ENCODE results near the gene UBA1.

Gene UBA1

GRCh38 chrX:47169726-47170515 is 23.7 kb upstream of the UBA1 start:
- no peak for DNase-seq (ENCODE audit: low read depth in 2 of 2)

GRCh38 chrX:47170861-47171692 is 22.6 kb upstream of the UBA1 start:
- DNase-seq (ENCODE audit: low read depth in 2 of 2) = no peak

DNA sequence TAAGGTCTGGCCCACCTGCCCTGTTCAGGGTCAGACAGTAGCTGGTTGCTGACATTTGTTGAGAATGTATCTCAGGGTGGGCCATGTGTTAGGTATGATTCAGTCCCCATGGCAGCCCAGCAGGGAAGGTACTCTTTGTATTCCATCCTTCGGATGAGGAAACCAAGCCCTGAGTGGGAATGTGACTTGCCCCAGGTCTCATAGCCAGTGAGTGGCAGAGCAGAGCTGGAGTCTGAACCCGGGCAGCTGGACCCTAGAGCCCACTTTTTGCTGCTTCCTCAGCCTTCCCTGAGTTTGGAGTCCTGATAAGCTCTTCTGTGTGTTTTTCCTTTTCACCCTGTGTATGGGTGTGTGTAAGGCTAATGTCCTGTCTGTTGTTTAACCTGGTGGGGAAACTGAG is 21.6 kb upstream of the UBA1 start:
- no peak for DNase-seq (ENCODE audit: low read depth in 2 of 2)

- DNase-seq (ENCODE audit: low read depth in 2 of 2) = no peak
These were observed 21.1 kb upstream of the UBA1 start for GRCh38 chrX:47172549-47172948.

GRCh38 chrX:47172971-47173792 is 20.4 kb upstream of the UBA1 start:
- no peak for DNase-seq (ENCODE audit: low read depth in 2 of 2)

DNA sequence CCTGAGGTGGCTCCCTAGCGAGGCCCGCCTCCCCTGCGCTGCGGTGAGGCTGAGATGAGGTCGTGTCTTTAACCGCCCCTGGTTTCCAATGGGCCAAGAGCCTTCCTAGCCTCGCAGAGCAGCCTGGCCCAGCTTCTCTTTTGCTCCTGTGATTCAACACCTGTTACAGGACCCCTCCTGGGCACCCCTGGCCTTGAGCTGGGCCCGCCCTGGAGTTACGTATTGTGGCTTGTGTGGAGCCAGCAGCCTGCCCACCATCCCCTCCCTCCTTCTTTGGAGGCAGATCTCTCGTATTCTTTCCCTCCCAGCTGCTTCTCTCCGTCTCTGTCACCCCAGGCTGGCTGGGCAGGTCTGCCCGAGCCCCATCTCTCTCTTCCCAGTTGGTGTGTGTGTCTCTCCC is 19.3 kb upstream of the UBA1 start:
- no peak for DNase-seq (ENCODE audit: low read depth in 2 of 2)

DNA sequence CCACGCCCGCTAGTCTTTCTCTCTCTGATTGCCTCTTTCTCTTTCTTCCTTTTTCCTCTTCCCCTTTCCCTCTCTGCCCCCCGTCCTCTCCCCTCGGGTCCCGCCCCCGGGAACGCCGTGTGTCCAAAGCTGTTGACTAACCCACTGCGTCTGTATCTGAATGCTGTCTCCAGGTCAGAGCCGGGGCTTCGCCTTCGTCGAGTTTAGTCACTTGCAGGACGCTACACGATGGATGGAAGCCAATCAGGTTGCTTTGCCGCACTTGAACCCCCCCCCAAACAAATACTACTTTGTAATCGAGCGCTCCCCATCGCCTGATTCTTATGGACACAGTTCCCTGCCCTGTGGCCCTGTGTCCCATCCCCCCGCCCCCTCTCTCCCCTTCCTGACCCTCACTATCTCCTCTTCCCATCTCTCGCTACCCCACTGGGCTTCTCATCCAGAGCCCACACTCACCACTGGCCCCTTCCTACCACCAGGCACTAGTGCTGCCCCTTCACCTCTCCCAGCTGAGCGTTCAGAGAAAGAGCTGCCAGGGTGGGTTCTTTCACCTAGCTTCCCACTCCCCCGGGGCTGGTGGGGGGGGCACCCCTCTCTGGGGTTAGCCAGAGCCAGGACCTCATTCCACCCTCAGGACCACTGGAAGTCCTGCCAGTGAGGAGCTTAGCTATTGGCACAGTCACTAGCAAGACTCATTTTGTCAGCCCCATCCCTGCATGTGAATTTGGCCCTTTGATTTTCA is 18.6 kb upstream of the UBA1 start:
- no peak for DNase-seq (ENCODE audit: low read depth in 2 of 2)

DNA sequence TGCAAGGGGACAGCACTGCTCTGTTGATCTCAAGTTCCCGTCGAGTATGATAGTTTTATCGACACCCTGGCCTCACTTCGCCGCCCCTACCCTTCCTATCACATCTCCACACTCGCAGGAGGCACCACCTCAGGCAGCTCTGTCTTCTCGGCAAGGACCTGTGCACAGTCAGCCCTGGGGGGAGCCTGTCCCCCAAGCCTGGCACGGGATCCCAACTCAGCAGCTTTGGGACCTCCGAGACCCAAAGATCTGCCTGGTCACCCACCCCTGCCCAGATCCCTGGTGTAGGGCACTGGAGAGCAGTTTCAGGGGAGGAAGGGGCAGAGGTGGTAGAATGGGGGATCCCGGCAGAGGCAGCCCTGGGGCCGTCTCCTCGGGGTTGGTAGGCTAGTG is 18.0 kb upstream of the UBA1 start:
- no peak for DNase-seq (ENCODE audit: low read depth in 2 of 2)

DNA sequence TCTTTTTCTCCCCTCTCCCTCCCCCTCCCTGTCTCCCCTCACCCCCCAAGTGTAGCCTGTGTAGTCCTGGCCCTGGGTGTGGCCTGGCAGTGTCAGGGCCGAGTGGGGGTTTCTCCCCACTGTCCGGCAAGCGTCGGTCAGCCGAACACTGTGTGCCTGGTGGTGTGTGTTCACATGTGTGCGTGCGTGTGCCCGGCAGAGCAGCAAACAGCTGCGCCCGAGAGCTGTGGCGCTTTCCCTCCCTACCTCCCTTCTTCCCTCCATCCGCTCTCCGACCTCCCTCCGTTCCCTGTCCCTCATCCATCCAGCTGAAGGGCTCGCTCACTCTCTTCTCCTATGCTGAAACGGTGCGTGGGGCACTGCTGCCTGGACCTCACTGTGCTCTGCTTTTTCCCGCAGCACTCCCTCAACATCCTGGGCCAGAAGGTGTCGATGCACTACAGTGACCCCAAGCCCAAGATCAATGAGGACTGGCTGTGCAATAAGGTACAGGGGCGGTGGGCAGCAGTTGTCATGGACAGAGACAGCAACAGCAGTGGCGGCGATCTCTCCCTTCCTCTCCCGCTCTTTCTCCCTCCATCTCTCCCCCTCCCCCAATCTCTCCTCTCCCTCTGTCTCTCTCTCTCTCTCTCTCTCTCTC is 17.4 kb upstream of the UBA1 start:
- DNase-seq (ENCODE audit: low read depth in 2 of 2) = no peak

DNA sequence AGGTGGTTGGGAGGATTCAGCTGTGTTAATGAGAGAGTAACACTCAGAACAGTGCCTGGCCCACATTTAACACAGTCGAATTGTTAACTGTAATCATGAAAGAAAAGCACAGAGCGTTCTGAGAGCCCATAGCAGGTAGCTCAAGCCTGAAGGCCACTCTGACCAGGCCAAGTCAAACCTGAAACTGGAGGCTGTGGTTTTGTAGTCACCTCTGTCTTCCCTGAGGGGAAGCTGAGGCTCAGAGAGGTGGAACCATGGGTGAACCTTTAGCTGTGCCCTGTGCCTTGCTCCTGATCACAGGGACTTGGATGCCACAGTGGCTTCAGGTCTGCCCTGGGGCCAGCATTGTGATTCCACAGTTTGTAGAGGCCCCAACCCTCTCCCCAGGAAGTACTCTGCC is 16.6 kb upstream of the UBA1 start:
- DNase-seq (ENCODE audit: low read depth in 2 of 2) = no peak

DNA sequence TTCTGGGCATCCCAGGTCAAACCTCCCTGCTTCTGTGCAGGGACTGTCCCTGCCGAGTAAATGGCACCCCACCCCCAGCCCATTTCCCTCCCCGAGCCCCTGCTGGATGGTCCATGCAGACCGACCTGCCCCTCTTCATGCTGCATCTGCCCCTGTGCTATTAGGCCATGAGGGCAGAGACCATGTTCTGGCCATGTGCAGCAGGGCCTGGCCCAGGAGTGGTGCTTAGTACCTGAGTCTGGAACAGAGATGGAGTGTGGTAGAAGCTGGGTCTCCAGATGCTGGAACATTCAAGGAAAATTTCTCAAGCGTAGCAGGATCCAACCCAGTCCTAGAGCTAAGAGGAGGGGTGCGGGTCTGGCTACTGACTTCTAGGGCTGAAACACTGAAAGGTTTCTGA is 15.3 kb upstream of the UBA1 start:
- no peak for DNase-seq (ENCODE audit: low read depth in 2 of 2)

DNA sequence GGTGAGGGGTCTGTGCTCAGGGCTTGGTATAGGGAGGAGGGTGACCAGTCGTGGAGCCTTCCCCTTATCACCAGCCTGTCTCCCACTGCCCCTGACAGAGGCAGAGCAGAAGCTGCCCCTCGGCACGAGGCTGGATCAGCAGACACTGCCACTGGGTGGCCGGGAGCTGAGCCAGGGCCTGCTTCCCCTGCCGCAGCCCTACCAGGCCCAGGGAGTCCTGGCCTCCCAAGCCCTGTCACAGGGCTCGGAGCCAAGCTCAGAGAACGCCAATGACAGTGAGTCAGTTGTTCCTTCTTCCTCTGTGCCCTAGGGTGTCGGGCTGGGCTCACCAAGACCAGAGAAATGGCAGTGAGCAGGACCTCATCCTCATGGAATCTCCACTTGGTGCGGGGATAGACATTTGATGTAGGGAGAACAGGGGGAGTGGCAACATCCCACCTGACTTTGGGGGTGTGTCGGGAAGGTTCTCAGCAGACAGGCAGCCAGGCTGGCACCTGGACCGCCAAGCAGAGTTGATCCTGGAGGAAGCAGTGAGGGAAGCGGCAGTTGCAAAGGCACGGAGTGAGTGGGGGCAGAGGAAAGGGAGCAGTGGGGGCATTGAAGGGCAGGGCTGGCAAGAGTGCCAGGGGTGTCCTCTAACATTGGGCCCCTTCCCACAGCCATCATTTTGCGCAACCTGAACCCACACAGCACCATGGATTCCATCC is 14.3 kb upstream of the UBA1 start:
- no peak for DNase-seq (ENCODE audit: low read depth in 2 of 2)

- no peak for DNase-seq (ENCODE audit: low read depth in 2 of 2)
These were observed 13.7 kb upstream of the UBA1 start for GRCh38 chrX:47179928-47180255.

- no peak for DNase-seq (ENCODE audit: low read depth in 2 of 2)
These were observed 13.3 kb upstream of the UBA1 start for GRCh38 chrX:47180346-47180745.

DNA sequence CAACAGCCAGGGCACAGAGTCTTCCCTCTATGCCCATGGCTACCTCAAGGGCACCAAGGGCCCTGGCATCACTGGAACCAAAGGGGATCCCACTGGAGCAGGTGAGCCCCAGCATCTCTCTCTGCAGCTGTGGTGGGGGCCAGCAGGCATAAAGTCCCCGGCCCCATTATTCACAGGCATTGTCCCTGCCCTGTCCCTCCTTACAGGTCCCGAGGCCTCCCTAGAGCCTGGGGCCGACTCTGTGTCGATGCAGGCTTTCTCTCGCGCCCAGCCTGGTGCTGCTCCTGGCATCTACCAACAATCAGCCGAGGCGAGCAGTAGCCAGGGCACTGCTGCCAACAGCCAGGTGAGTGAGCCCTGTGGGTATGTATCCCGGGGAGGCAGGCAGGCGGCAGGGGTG is 12.3 kb upstream of the UBA1 start:
- DNase-seq (ENCODE audit: low read depth in 2 of 2) = no peak

GRCh38 chrX:47182106-47182700 is 11.4 kb upstream of the UBA1 start:
- no peak for DNase-seq (ENCODE audit: low read depth in 2 of 2)

GRCh38 chrX:47184486-47184885 is 9.1 kb upstream of the UBA1 start:
- no peak for DNase-seq (ENCODE audit: low read depth in 2 of 2)

DNA sequence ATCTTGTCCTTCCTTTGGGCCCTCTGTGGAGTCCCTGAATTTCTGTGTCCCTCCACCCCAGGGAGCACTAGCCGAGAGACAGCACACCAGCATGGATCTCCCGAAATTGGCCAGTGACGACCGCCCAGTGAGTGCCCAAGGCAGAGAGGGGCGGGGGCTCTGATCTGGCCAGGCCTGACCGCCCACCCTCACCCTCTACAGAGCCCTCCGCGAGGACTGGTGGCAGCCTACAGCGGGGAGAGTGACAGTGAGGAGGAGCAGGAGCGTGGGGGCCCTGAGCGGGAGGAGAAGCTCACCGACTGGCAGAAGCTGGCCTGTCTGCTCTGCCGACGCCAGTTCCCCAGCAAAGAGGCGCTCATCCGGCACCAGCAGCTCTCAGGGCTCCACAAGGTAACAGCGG is 8.4 kb upstream of the UBA1 start:
- no peak for DNase-seq (ENCODE audit: low read depth in 2 of 2)

GRCh38 chrX:47186096-47186740 is 7.4 kb upstream of the UBA1 start:
- no peak for DNase-seq (ENCODE audit: low read depth in 2 of 2)
